K562 (cell line): ENCODE measurements around the gene HS2ST1. TPM values are rescaled to one million over a fixed set of nuclear protein-coding genes. Genes with fewer than 3 reads are reported as not detected.

Source experiments
- ATAC-seq: fragments of 200-7000 bp; cut with Tn5 transposase; 3 replicates; pipeline ENCODE4 v1.9.1; 2020; ENCODE audit warnings: moderate library complexity
- BruUV-seq: library from RNA; stranded (reverse); fragments of 400-500 nt; replicated peaks from 2 replicates; lab custom pipeline; 2021; lab: Mats Ljungman, UMichigan
- CTCF ChIA-PET: fragments of 300-600 bp; formaldehyde crosslinking; extraction: SDS; loops from one replicate; lab custom pipeline; 2021; ENCODE audit warnings: low intra/inter-chr PET ratio; lab: Yijun Ruan, JAX
- POLR2A ChIA-PET: fragments of 300-600, 350-650 bp; sonication (Branson Sonifier 250); formaldehyde crosslinking; extraction: SDS; loops from one replicate; lab custom pipeline; 2021; ENCODE audit warnings: antibody characterized with exemption, inconsistent platforms; lab: Yijun Ruan, JAX
- DNase-seq, 4 experiments: peaks; one replicate each; pipeline versions ENCODE4 v3.0.0 to v3.0.0-alpha.2; 2011 to 2018; ENCODE audit warnings: low spot score in 3 of 4, mixed read lengths in 3 of 4; ENCODE audit errors: extremely low read depth in 1 of 4
- FAIRE-seq: peaks from 2 replicates; lab custom pipeline; 2011; peaks lifted over from hg19 to GRCh38; lab: Jason Lieb, UNC
- H2AFZ ChIP-seq: 2 replicates; pipeline ENCODE4 v1.6.0; 2011; ENCODE audit warnings: low read depth, low read length, control low read depth, inconsistent platforms
- H3K27ac ChIP-seq: fragments of 200-600 bp; 3 replicates; pipeline ENCODE4 v1.8.0; 2011; ENCODE audit warnings: low read depth, mild to moderate bottlenecking, control low read depth, inconsistent platforms, low read length, moderate library complexity, mixed read lengths; ENCODE audit errors: extremely low read depth
- H3K27me3 ChIP-seq, 2 experiments: fragments of 300-600 bp in 1 of 2; 2 replicates in 1 of 2; 3 replicates in 1 of 2; pipeline versions ENCODE4 v1.6.0 to v1.8.0; 2011; ENCODE audit warnings: inconsistent platforms in 2 of 2, low read length in 2 of 2, mild to moderate bottlenecking in 1 of 2, mixed read lengths in 1 of 2, moderate library complexity in 1 of 2; ENCODE audit not compliant: control insufficient read depth in 2 of 2, insufficient read depth in 2 of 2
- H3K36me3 ChIP-seq: fragments of 300-600 bp; 3 replicates; pipeline ENCODE4 v1.8.0; 2011; ENCODE audit warnings: mild to moderate bottlenecking, low read length, inconsistent platforms; ENCODE audit not compliant: control insufficient read depth, insufficient read depth
- H3K4me1 ChIP-seq, 2 experiments: fragments of 200-600 bp in 1 of 2; replicated peaks in 1 of 2; 2 replicates in 1 of 2; 3 replicates in 1 of 2; pipeline versions ENCODE4 v1.5.1 to v1.8.0; 2011; ENCODE audit warnings: inconsistent platforms in 2 of 2, low read length in 2 of 2, mild to moderate bottlenecking in 1 of 2, mixed read lengths in 1 of 2, moderate library complexity in 1 of 2; ENCODE audit not compliant: control insufficient read depth in 2 of 2, insufficient read depth in 2 of 2
- H3K4me2 ChIP-seq: 2 replicates; pipeline ENCODE4 v1.6.1; 2011; ENCODE audit warnings: low read length, control low read depth, inconsistent platforms, mixed read lengths; ENCODE audit not compliant: insufficient read depth
- H3K4me3 ChIP-seq: fragments of 200-600 bp; sonication (generic), shearing (Covaris generic); 2 replicates; pipeline ENCODE4 v1.5.1; 2016; ENCODE audit warnings: control low read depth, inconsistent platforms
- H3K79me2 ChIP-seq: fragments of 200-600 bp; 3 replicates; pipeline ENCODE4 v1.8.0; 2011; ENCODE audit warnings: low read length, inconsistent platforms; ENCODE audit not compliant: control insufficient read depth, insufficient read depth
- H3K9ac ChIP-seq, 2 experiments: 2 replicates each; pipeline versions ENCODE4 v1.6.0 to v1.6.1; 2011; ENCODE audit warnings: low read depth in 2 of 2, low read length in 2 of 2, control low read depth in 1 of 2, inconsistent platforms in 1 of 2, mild to moderate bottlenecking in 1 of 2, mixed read lengths in 1 of 2; ENCODE audit not compliant: insufficient read depth in 1 of 2
- H3K9me1 ChIP-seq: one replicate; pipeline ENCODE4 v1.6.0; 2011; ENCODE audit warnings: inconsistent platforms, mild to moderate bottlenecking, low read length, moderate library complexity; ENCODE audit not compliant: control insufficient read depth, insufficient read depth
- H3K9me3 ChIP-seq: replicated peaks from 2 replicates; pipeline ENCODE4 v1.5.1; 2011; ENCODE audit warnings: low read depth, low read length, inconsistent platforms; ENCODE audit not compliant: control insufficient read depth, insufficient read depth
- H4K20me1 ChIP-seq: replicated peaks from 2 replicates; pipeline ENCODE4 v1.6.1; 2011; ENCODE audit warnings: low read length, inconsistent platforms, mixed read lengths; ENCODE audit not compliant: control insufficient read depth, insufficient read depth
- FOXM1 ChIP-seq, 2 experiments: fragments of 450-650 bp in 1 of 2; sonication (generic) in 1 of 2; formaldehyde crosslinking in 1 of 2; IDR thresholded peaks; 2 replicates each; pipeline versions ENCODE4 v1.6.1 to v1.9.0; 2017 to 2022; ENCODE audit warnings: low read depth in 2 of 2, mild to moderate bottlenecking in 2 of 2, missing genetic modification reagents in 1 of 2, moderate library complexity in 1 of 2
- KDM5B ChIP-seq: fragments of 200-600 bp; sonication (generic); IDR thresholded peaks from 2 replicates; pipeline ENCODE4 v1.6.1; 2012; ENCODE audit warnings: low read depth, mild to moderate bottlenecking, moderate library complexity, low read length, control low read depth, inconsistent platforms; ENCODE audit not compliant: insufficient replicate concordance
- PURB ChIP-seq: sonication (generic); formaldehyde crosslinking; IDR thresholded peaks from 2 replicates; pipeline ENCODE4 v1.9.0; 2021; ENCODE audit warnings: low read depth, mild to moderate bottlenecking, missing genetic modification reagents
- TAF9B ChIP-seq: fragments of 450-650 bp; IDR thresholded peaks from 2 replicates; pipeline ENCODE4 v1.6.1; 2018; ENCODE audit warnings: mild to moderate bottlenecking; ENCODE audit not compliant: partially characterized antibody
- TEAD2 ChIP-seq: fragments of 450-650 bp; IDR thresholded peaks from 2 replicates; pipeline ENCODE4 v1.6.1; 2016; ENCODE audit warnings: missing genetic modification characterization, control low read depth, missing compliant biosample characterization
- ZNF408 ChIP-seq: fragments of 250-450 bp; sonication (Bioruptor Pico); IDR thresholded peaks from 2 replicates; pipeline ENCODE4 v1.4.0; 2020; ENCODE audit warnings: low read depth, mild to moderate bottlenecking, moderate library complexity
- WGBS: fragments of 100-300 bp; shearing (Covaris generic); methylation state at CpG from one replicate; pipeline ENCODE4 v1.1.6; 2016; ENCODE audit warnings: low coverage, mixed read lengths; ENCODE audit not compliant: insufficient coverage; ENCODE audit errors: missing lambda C conversion rate; 5-methylcytosine and 5-hydroxymethylcytosine counted together
- in situ Hi-C: fragments of 300-500 bp; cut with MboI; formaldehyde crosslinking; loops from 4 replicates; pipeline ENCODE4 v1.15.0; 2018; ENCODE audit warnings: inconsistent platforms, mixed read lengths
- intact Hi-C: fragments of 100-400 bp; cut with micrococcal nuclease; formaldehyde crosslinking; loops from 2 replicates; pipeline ENCODE4 v1.14.2; 2022
- polyA plus RNA-seq, 8 experiments: library from polyadenylated mRNA; depleted of rRNA in 4 of 8; stranded (reverse) in 5 of 8; unstranded in 3 of 8; fragments of >200 nt; fragmentation: Nextera tagmentation in 2 of 8; fragmentation: Illumina TruSeq in 1 of 8; extraction: Ambion mirVana in 2 of 8; extraction: Trizol in 1 of 8; gene quantifications; 2 replicates each; pipeline versions ENCODE4 v1.2.1 to v1.2.3, GENCODE V29; 2011 to 2014; ENCODE audit warnings: inconsistent platforms in 1 of 8, missing spikeins in 1 of 8
- total RNA-seq, 7 experiments: library from RNA; depleted of rRNA in 6 of 7; stranded (reverse); fragments of >200 nt in 6 of 7; fragmentation: Illumina TruSeq in 2 of 7; extraction: Trizol in 2 of 7; gene quantifications; 2 replicates each; pipeline versions ENCODE4 v1.2.1 to v1.2.3, GENCODE V29; 2011 to 2021; ENCODE audit warnings: low replicate concordance in 1 of 7

HS2ST1 gene
- total and polyA plus RNA-seq, 9 of the 15 experiments (the other 6 are each of a cell fraction or from before 2014, with no cell fraction given) = 7.7 to 43.3 (median 25.8) TPM

- CTCF ChIA-PET = no interaction called here
- DNase-seq (no peak), ATAC-seq (no peak), FAIRE-seq (no peak)
- Histone ChIP-seq H3K36me3 (no peaks in the 10 kb centered on the region), H3K4me1 (peaks cover 14 to 18% of the 10 kb centered on the region in 2 experiments), H3K9ac (peak overlapping the region in 1 of 2 experiments; percentile 31; a peak in 2 of 4 replicates), H3K9me3 (no peaks in the 10 kb centered on the region), H3K79me2 (peaks cover 98% of the 10 kb centered on the region), H4K20me1 (no peaks in the 10 kb centered on the region), H2AFZ (peak overlapping the region; percentile 68; the same call in 1 of the 2 replicates), H3K9me1 (no peaks in the 10 kb centered on the region), H3K4me3 (no peak overlapping the region), H3K4me2 (peak overlapping the region; percentile 64; the same call in 1 of the 2 replicates), H3K27ac (peak overlapping the region; percentile 64; the same call in 2 of the 3 replicates), H3K27me3 (no peaks in the 10 kb centered on the region)
- 59% methylated on average over 2 of the region's 2 CpGs for WGBS
- intact Hi-C loops = no loop called here
- in situ Hi-C loops = no loop called here
- TF ChIP-seq FOXM1 (IDR thresholded peaks at IDR 0.05; ENCODE audit: low read depth) (no peak), FOXM1 (CRISPR knock-in tag; IDR thresholded peaks at IDR 0.05; ENCODE audit: low read depth) (no peak), TEAD2 (tag) (no peak), ZNF408 (no peak), TAF9B (peak; percentile 10), PURB (CRISPR knock-in tag) (no peak), KDM5B (no peak)
- POLR2A ChIA-PET = interaction anchor here (1.0 to 1.1 kb wide), 2 partner anchors 11 to 23 kb away, joined by 3 to 4 read pairs; no protein-coding TSS in a partner anchor
- no TSS peak for BruUV-seq
These were observed 24.4 kb downstream of the HS2ST1 start for GRCh38 chr1:86938855-86939254.
